ENCODE measurements around the gene HPX. TPM values are rescaled to one million over a fixed set of nuclear protein-coding genes. Genes with fewer than 3 reads are reported as not detected.

Gene HPX
- total and polyA plus RNA-seq, 2 of the 13 experiments (the other 11 are each of a cell fraction or from before 2014, with no cell fraction given): 9.2 to 57.4 TPM

DNA sequence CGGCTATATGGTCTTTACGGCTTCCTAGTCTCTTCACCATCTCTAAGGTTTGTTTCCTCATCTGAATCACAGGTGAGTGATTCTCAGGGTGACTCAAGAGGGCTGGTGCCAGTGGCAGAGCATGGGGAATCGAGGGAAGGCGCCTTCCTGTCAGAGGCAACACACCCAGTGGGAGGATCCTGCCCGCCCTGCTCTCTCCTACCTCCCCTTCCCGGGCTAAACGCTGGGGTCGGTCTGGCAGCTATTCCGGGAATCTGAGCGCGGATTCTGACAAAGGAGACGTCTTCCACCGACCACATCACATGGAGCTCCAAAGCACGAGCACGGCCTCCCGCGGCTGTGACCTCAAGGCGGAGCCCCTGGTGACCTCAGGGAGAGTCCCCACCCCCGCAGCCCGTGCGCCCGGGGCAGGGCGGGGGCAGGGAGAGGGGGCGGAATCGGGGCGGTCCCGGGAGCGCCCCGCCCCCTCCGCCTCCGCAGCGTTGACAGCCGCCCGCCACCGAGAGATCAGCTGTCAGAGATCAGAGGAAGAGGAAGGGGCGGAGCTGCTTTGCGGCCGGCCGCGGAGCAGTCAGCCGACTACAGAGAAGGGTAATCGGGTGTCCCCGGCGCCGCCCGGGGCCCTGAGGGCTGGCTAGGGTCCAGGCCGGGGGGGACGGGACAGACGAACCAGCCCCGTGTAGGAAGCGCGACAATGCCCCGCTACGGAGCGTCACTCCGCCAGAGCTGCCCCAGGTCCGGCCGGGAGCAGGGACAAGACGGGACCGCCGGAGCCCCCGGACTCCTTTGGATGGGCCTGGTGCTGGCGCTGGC, 50.7 kb downstream of the HPX start, which contains the start of gene SMPD1 (continued):
- TF ChIP-seq, protein P1, sequence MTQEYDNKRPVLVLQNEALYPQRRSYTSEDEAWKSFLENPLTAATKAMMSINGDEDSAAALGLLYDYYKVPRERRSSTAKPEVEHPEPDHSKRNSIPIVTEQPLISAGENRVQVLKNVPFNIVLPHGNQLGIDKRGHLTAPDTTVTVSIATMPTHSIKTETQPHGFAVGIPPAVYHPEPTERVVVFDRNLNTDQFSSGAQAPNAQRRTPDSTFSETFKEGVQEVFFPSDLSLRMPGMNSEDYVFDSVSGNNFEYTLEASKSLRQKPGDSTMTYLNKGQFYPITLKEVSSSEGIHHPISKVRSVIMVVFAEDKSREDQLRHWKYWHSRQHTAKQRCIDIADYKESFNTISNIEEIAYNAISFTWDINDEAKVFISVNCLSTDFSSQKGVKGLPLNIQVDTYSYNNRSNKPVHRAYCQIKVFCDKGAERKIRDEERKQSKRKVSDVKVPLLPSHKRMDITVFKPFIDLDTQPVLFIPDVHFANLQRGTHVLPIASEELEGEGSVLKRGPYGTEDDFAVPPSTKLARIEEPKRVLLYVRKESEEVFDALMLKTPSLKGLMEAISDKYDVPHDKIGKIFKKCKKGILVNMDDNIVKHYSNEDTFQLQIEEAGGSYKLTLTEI (CRISPR knock-in tag; conservative IDR thresholded peaks at IDR 0.05): no peak
- TF ChIP-seq, protein P2, sequence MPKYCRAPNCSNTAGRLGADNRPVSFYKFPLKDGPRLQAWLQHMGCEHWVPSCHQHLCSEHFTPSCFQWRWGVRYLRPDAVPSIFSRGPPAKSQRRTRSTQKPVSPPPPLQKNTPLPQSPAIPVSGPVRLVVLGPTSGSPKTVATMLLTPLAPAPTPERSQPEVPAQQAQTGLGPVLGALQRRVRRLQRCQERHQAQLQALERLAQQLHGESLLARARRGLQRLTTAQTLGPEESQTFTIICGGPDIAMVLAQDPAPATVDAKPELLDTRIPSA (CRISPR knock-in tag; IDR thresholded peaks at IDR 0.05; ENCODE audit: borderline replicate concordance): no peak
- TF ChIP-seq FOXC1 (CRISPR knock-in tag; IDR thresholded peaks at IDR 0.05; ENCODE audit: borderline replicate concordance) (peak; percentile 80), TBL1XR1 (IDR thresholded peaks at IDR 0.05; ENCODE audit: borderline replicate concordance, low read length, partially characterized antibody) (peak; percentile 26), HDAC1 (CRISPR knock-in tag; IDR thresholded peaks at IDR 0.05) (peak; percentile 84), ZNF776 (CRISPR knock-in tag; IDR thresholded peaks at IDR 0.05) (peak; percentile 53; the same call in 1 of the 2 replicates), PRMT3 (CRISPR knock-in tag; IDR thresholded peaks at IDR 0.05; ENCODE audit: borderline replicate concordance, low read depth) (no peak), RARA (CRISPR knock-in tag; IDR thresholded peaks at IDR 0.05) (0 out of 2 replicates have a peak, but pooled peaks have one; percentile 19), ZKSCAN1 (IDR thresholded peaks at IDR 0.05; ENCODE audit: low read length) (no peak), ZNF296 (CRISPR knock-in tag; conservative IDR thresholded peaks at IDR 0.05) (no peak), SP2 (CRISPR knock-in tag; IDR thresholded peaks at IDR 0.05) (no peak), SOX6 (IDR thresholded peaks at IDR 0.05) (no peak), SOX6 (CRISPR knock-in tag; IDR thresholded peaks at IDR 0.05) (peak; percentile 82), POLR2A (IDR thresholded peaks at IDR 0.05; ENCODE audit: insufficient read depth in 1 of 2, low read depth in 2 of 2, low read length in 2 of 2) (peak in 1 of 2 experiments; percentile 37; a peak in 1 of 4 replicates), DMAP1 (CRISPR knock-in tag; IDR thresholded peaks at IDR 0.05) (peak; percentile 51; the same call in 1 of the 2 replicates)
- TF ChIP-seq, protein P3, sequence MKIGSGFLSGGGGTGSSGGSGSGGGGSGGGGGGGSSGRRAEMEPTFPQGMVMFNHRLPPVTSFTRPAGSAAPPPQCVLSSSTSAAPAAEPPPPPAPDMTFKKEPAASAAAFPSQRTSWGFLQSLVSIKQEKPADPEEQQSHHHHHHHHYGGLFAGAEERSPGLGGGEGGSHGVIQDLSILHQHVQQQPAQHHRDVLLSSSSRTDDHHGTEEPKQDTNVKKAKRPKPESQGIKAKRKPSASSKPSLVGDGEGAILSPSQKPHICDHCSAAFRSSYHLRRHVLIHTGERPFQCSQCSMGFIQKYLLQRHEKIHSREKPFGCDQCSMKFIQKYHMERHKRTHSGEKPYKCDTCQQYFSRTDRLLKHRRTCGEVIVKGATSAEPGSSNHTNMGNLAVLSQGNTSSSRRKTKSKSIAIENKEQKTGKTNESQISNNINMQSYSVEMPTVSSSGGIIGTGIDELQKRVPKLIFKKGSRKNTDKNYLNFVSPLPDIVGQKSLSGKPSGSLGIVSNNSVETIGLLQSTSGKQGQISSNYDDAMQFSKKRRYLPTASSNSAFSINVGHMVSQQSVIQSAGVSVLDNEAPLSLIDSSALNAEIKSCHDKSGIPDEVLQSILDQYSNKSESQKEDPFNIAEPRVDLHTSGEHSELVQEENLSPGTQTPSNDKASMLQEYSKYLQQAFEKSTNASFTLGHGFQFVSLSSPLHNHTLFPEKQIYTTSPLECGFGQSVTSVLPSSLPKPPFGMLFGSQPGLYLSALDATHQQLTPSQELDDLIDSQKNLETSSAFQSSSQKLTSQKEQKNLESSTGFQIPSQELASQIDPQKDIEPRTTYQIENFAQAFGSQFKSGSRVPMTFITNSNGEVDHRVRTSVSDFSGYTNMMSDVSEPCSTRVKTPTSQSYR (CRISPR knock-in tag; IDR thresholded peaks at IDR 0.05; ENCODE audit: borderline replicate concordance): peak; percentile 75
- TF ChIP-seq, protein P4, sequence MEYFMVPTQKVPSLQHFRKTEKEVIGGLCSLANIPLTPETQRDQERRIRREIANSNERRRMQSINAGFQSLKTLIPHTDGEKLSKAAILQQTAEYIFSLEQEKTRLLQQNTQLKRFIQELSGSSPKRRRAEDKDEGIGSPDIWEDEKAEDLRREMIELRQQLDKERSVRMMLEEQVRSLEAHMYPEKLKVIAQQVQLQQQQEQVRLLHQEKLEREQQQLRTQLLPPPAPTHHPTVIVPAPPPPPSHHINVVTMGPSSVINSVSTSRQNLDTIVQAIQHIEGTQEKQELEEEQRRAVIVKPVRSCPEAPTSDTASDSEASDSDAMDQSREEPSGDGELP (IDR thresholded peaks at IDR 0.05; ENCODE audit: borderline replicate concordance, low read depth): peak; percentile 96
- TF ChIP-seq, protein P5, sequence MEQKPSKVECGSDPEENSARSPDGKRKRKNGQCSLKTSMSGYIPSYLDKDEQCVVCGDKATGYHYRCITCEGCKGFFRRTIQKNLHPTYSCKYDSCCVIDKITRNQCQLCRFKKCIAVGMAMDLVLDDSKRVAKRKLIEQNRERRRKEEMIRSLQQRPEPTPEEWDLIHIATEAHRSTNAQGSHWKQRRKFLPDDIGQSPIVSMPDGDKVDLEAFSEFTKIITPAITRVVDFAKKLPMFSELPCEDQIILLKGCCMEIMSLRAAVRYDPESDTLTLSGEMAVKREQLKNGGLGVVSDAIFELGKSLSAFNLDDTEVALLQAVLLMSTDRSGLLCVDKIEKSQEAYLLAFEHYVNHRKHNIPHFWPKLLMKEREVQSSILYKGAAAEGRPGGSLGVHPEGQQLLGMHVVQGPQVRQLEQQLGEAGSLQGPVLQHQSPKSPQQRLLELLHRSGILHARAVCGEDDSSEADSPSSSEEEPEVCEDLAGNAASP (CRISPR knock-in tag; IDR thresholded peaks at IDR 0.05; ENCODE audit: borderline replicate concordance): 0 out of 2 replicates have a peak, but pooled peaks have one; percentile 28

Data from HepG2 (cell line).